ENCODE results near the gene PDCD1.

DNA sequence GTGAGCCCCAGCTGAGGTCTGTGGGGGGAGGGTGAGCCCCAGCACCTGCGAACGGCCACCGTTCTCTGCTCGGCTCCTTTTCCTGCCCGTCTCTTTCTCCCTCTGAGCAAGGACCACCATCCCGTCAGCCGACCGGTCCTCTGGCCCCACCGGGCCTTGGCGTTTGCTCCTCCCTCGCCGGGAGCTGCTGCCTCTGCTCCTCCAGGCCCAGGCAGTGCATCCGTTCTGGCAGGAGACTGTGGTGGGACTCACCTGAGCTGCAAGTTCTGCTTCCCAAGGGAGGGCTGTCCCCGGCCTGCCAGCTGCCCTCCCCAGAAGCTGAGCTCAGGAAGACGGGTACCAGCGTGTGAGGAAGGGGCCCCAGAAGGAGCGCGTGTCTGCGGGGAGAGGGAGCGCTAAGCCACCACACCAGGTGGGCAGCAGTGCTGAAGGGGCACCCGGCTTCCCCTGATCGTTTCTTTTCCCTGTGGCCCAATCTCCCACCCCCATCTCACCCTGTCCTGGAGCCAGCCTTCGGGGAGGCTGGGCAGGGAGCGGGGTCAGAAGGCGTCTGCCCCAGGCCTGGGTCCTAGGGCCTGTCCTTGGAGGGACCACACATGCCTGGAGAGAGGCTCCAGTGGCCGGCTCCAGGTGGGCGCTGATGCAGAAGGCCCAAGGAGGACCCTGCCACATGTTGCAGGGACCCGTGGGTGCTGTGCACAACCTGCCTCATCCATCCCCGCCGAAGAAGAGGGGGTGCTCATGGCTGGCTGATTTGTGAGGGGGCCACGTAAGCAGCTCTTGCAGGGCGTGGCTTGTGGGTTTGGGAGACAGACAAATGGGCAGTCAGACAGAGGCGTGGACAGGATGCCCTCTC lies 8.3 kb upstream of the PDCD1 start:
- TF ChIP-seq, protein P1, sequence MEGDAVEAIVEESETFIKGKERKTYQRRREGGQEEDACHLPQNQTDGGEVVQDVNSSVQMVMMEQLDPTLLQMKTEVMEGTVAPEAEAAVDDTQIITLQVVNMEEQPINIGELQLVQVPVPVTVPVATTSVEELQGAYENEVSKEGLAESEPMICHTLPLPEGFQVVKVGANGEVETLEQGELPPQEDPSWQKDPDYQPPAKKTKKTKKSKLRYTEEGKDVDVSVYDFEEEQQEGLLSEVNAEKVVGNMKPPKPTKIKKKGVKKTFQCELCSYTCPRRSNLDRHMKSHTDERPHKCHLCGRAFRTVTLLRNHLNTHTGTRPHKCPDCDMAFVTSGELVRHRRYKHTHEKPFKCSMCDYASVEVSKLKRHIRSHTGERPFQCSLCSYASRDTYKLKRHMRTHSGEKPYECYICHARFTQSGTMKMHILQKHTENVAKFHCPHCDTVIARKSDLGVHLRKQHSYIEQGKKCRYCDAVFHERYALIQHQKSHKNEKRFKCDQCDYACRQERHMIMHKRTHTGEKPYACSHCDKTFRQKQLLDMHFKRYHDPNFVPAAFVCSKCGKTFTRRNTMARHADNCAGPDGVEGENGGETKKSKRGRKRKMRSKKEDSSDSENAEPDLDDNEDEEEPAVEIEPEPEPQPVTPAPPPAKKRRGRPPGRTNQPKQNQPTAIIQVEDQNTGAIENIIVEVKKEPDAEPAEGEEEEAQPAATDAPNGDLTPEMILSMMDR (IDR thresholded peaks at IDR 0.05; ENCODE audit: insufficient read depth, low read length) = no peak
- no peak for TF ChIP-seq POLR2AphosphoS5 (IDR thresholded peaks at IDR 0.05; ENCODE audit: low read depth)
- no peak for TF ChIP-seq SPI1 (IDR thresholded peaks at IDR 0.05; ENCODE audit: borderline replicate concordance, low read depth)
- TF ChIP-seq, protein P2, sequence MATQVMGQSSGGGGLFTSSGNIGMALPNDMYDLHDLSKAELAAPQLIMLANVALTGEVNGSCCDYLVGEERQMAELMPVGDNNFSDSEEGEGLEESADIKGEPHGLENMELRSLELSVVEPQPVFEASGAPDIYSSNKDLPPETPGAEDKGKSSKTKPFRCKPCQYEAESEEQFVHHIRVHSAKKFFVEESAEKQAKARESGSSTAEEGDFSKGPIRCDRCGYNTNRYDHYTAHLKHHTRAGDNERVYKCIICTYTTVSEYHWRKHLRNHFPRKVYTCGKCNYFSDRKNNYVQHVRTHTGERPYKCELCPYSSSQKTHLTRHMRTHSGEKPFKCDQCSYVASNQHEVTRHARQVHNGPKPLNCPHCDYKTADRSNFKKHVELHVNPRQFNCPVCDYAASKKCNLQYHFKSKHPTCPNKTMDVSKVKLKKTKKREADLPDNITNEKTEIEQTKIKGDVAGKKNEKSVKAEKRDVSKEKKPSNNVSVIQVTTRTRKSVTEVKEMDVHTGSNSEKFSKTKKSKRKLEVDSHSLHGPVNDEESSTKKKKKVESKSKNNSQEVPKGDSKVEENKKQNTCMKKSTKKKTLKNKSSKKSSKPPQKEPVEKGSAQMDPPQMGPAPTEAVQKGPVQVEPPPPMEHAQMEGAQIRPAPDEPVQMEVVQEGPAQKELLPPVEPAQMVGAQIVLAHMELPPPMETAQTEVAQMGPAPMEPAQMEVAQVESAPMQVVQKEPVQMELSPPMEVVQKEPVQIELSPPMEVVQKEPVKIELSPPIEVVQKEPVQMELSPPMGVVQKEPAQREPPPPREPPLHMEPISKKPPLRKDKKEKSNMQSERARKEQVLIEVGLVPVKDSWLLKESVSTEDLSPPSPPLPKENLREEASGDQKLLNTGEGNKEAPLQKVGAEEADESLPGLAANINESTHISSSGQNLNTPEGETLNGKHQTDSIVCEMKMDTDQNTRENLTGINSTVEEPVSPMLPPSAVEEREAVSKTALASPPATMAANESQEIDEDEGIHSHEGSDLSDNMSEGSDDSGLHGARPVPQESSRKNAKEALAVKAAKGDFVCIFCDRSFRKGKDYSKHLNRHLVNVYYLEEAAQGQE (IDR thresholded peaks at IDR 0.05; ENCODE audit: insufficient replicate concordance, low read depth) = no peak
- no peak for TF ChIP-seq GABPA (IDR thresholded peaks at IDR 0.05; ENCODE audit: low read depth)

All from HL-60 (cell line).